LNCAP (cell line): ENCODE results near the gene IL6R.

Experiments used
- TF ChIP-seq, protein P1 (sequence below): fragments of 450-650 bp; IDR thresholded peaks from 2 replicates; pipeline ENCODE4 v1.5.1; 2017; ENCODE audit warnings: mild to moderate bottlenecking

The IL6R gene

DNA sequence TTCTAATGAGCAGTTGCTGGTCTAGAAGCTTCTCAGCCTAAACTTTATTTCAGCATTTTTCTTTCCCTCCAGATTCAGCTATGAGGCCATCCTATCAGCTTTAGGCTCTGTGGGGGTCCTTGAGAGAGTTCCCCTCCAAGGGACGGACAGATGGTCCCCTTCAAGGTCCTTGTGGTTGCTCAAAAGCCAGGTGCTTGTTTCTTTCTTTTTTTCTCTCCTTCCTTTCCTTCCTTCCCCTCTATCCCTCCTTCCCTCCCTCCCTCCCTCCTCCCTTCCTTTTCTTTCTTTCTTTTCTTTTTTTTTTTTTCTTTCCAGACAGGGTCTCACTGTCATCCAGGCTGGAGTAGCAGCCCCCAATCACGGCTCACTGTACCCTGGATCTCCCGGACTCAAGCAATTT is 1.2 kb upstream of the IL6R start:
- TF ChIP-seq, protein P1, sequence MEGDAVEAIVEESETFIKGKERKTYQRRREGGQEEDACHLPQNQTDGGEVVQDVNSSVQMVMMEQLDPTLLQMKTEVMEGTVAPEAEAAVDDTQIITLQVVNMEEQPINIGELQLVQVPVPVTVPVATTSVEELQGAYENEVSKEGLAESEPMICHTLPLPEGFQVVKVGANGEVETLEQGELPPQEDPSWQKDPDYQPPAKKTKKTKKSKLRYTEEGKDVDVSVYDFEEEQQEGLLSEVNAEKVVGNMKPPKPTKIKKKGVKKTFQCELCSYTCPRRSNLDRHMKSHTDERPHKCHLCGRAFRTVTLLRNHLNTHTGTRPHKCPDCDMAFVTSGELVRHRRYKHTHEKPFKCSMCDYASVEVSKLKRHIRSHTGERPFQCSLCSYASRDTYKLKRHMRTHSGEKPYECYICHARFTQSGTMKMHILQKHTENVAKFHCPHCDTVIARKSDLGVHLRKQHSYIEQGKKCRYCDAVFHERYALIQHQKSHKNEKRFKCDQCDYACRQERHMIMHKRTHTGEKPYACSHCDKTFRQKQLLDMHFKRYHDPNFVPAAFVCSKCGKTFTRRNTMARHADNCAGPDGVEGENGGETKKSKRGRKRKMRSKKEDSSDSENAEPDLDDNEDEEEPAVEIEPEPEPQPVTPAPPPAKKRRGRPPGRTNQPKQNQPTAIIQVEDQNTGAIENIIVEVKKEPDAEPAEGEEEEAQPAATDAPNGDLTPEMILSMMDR: no peak

DNA sequence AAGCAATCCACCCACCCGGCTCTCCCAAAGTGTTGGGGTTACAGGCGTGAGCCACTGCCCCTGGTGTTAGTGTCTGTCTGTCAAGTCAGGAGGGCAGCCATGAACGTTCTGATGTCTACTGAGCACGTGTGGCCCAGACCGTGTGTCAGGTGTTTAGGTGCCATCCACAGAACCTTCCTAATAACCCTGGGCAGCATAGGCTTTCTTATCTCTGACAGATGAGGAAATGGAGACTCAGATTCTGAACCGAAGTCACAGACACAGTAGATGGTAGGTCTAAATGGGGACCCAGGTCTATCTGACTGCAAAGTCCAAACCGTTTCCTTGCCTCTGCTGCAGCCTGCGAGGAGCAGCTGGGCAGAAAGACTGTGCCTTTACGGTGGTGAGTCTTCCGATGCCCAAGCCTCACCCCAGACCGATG is 622 bp upstream of the IL6R start:
- TF ChIP-seq, protein P1: no peak

DNA sequence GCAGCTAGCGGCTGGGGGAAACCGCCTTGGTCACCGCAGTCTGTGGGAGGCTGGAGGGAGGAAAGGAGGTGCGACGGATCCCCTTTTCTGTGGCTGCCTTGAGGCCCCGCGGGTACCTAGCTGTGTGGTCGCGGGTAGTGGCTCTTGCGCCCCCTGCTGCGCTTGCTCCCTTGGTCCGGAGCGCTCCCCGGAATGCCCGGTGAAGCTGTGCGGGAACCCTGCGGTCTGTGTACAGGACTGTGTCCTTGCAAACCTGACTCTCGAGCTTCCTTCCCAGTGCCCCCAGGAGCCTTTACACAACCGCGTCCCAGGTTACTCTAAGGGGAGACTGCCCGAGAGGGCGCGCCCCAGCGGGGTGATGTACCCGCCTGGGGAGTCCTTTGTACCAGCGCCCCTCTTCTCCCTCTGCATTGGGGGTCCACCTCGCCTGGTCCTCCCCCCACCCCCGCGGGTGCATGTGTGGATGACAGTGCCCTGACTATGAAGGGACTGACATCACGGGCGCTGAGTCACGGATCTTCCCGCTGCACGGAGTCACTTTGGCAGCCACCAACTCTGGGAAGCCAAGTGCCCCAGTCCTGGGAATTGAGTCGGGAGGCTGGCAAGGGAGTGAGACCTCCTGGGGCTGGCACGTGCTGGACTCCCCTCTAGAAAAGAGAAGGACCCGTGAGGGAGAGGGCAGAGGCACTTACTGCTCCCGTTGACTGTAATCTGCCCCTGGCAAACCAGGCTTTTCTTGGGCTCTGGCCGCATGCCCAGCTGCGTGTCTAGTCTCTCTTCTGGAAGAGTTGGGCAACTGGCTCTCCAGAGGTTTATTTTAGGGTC is 816 bp downstream of the IL6R start:
- TF ChIP-seq, protein P1: peak; percentile 65

DNA sequence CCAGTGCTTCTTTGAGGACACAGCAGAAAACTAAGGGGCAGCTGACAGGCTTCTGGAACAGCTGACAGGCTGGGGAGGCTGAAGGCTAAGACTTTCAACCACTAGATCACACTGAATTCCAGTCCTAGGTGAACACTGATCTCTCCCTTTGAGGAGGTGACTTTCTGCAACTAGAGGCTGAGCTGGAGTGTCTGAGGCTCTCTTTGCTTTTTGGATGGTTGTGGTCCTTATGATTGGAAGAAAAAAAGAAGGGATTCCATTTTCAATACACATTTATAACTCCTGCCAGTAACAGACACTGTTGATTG is 1.4 kb downstream of the IL6R start:
- TF ChIP-seq, protein P1: no peak

DNA sequence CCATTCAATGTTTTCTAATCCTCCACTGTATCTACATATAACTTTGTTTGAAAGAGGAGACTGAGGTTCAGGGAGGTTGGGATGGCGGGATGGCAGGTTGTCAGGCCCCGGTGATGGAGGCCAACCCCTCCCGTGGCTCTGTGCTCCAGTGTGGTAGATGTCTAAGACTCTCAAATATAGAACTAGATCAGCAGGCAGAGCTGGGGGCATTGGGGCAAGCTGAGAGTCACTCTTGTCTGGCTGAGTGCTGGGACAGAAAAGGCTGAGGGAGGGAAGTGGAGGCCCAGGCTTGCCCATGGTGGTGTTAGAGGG is 1.7 kb downstream of the IL6R start:
- TF ChIP-seq, protein P1: no peak

DNA sequence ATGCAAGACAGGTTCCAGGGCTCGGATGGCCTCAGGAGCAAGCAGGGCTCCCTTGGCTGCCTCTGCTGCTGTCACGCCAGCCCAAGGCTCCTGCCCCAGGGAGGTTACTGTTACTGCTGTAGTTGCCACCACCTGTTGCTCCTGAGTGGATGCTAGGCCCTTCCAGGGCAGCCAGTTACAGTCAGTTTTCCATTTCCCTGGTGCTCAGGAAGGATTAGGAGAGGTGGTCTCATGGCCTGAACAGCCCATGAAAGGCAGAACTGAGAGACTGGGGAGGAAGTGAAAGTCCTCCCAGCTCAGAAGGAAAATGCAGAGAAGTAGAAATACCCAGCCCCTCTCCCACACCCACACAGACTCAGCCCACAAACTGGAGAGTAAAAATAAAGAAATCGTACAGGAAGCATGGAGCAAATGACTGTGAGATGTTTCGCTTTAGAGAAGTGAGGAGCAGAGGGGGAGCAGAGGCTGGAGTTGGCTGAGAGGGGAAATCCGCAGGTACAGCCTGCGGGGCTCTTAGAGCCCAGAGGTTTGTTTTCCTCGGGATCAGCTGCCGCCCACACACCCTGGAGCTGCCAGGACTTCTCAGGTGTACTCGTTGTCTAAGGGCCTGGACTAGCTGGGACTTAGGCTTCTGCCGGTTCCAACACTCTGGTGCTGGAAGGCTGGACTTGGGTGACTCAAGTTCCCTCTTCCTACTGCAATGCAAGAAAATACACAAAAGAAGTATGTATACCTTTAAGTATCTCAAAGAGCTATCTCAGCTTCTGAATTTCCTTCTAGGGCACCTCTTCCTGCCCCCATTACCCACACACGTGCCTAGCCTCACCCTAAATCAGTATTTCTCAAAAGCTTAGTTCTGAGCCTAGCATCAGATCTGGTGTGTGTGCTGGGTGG is 2.3 kb downstream of the IL6R start:
- TF ChIP-seq, protein P1: no peak

DNA sequence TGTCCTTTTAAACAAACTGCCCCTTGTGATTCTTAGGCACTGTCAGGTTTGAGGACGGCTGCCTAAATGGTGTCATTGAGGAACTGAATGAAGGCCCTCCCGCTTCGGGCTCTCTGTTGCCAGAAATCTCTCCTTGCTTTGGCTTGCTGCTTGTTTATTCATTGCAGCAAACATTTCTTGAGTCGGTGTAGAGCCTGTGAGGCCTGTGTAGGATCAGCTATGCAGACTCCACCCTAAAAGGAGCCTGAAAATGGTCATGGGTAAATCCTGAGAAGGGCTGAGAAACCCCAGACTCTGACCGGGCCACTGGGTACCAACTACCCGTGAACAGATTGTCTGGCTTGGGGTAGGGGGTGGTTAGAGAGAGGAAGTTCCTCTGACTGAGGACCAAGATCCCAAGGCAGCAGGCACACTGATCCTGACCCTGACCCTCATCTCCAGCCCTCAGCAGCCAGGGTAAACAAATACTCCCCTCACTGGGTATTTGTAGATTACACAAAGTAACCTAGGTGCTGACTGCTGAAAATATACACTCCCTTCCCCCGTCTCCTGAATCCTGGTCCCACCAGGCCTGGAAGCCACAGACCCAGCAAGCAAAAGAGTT is 3.1 kb downstream of the IL6R start:
- TF ChIP-seq, protein P1: no peak
